ENCODE measurements around the gene COX10. TPM values are rescaled to one million over a fixed set of nuclear protein-coding genes. Genes with fewer than 3 reads are reported as not detected.
"Not testable (repeated sequence)": the region's sequence is repeated elsewhere in the genome, so short reads cannot be mapped to it uniquely, and the experiment has no call there.

COX10 gene
- total RNA-seq, 1 donor from 2014 or later: 32.3 TPM

GRCh38 chr17:14169287-14169686, 100.0 kb downstream of the COX10 start:
- intact Hi-C loops (cut with micrococcal nuclease): no loop called here

GRCh38 chr17:14169901-14170300, 100.6 kb downstream of the COX10 start:
- intact Hi-C loops (cut with micrococcal nuclease): no loop called here

GRCh38 chr17:14176989-14177388, 107.7 kb downstream of the COX10 start:
- intact Hi-C loops (cut with micrococcal nuclease): not testable (repeated sequence)

GRCh38 chr17:14177801-14178200, 108.5 kb downstream of the COX10 start:
- intact Hi-C loops (cut with micrococcal nuclease): not testable (repeated sequence)

- intact Hi-C loops (cut with micrococcal nuclease): not testable (repeated sequence)
Observed at GRCh38 chr17:14179951-14180350, 110.6 kb downstream of the COX10 start.

- intact Hi-C loops (cut with micrococcal nuclease): not testable (repeated sequence)
Observed at GRCh38 chr17:14182084-14182483, 112.8 kb downstream of the COX10 start.

- intact Hi-C loops (cut with micrococcal nuclease): not testable (repeated sequence)
Observed at GRCh38 chr17:14184536-14184935, 115.2 kb downstream of the COX10 start.

- intact Hi-C loops (cut with micrococcal nuclease): not testable (repeated sequence)
Observed at GRCh38 chr17:14186443-14186842, 117.1 kb downstream of the COX10 start.

- intact Hi-C loops (cut with micrococcal nuclease): not testable (repeated sequence)
Observed at GRCh38 chr17:14190774-14191173, 121.5 kb downstream of the COX10 start.

GRCh38 chr17:14191469-14191868, 122.2 kb downstream of the COX10 start:
- intact Hi-C loops (cut with micrococcal nuclease): not testable (repeated sequence)

- intact Hi-C loops (cut with micrococcal nuclease): not testable (repeated sequence)
Observed at GRCh38 chr17:14192039-14192438, 122.7 kb downstream of the COX10 start.

GRCh38 chr17:14192636-14193344, 123.5 kb downstream of the COX10 start:
- intact Hi-C loops (cut with micrococcal nuclease): not testable (repeated sequence)

- intact Hi-C loops (cut with micrococcal nuclease): no loop called here
Observed at GRCh38 chr17:14196377-14196997, 127.2 kb downstream of the COX10 start.

GRCh38 chr17:14197057-14197456, 127.8 kb downstream of the COX10 start:
- intact Hi-C loops (cut with micrococcal nuclease): loop anchor here (1.0 kb wide), 2 partner anchors 78 to 128 kb away; partner anchors contain the start of gene COX10

GRCh38 chr17:14197586-14197985, 128.3 kb downstream of the COX10 start:
- intact Hi-C loops (cut with micrococcal nuclease): loop anchor here (1.0 kb wide), 2 partner anchors 78 to 128 kb away; partner anchors contain the start of gene COX10

GRCh38 chr17:14198013-14198412, 128.7 kb downstream of the COX10 start:
- intact Hi-C loops (cut with micrococcal nuclease): no loop called here

- intact Hi-C loops (cut with micrococcal nuclease): no loop called here
Observed at GRCh38 chr17:14198575-14198974, 129.3 kb downstream of the COX10 start.

GRCh38 chr17:14199601-14200000, 130.3 kb downstream of the COX10 start:
- intact Hi-C loops (cut with micrococcal nuclease): no loop called here

GRCh38 chr17:14200354-14200753, 131.1 kb downstream of the COX10 start:
- intact Hi-C loops (cut with micrococcal nuclease): loop anchor here (2.0 to 5.0 kb wide), 3 partner anchors 228 to 1757 kb away; no protein-coding TSS in a partner anchor

GRCh38 chr17:14201021-14201987, 132.0 kb downstream of the COX10 start:
- intact Hi-C loops (cut with micrococcal nuclease): loop anchor here (1.0 to 5.0 kb wide), 6 partner anchors 82 to 1756 kb away; partner anchors contain the start of gene COX10

GRCh38 chr17:14201988-14202380, 132.7 kb downstream of the COX10 start:
- intact Hi-C loops (cut with micrococcal nuclease): loop anchor here (1.0 to 5.0 kb wide), 7 partner anchors 83 to 1755 kb away; partner anchors contain the start of gene COX10

All from T-helper 1 cell treated with Interleukin-12 subunit alpha and Interleukin-12 subunit beta and Interleukin-4 antibody, amounts not matched to agents 30 ng/mL and 1 ng/mL, for 36 hours (primary cell).